Hematopoietic multipotent progenitor cell (in vitro differentiated cells): ENCODE measurements around the gene GSK3A. TPM values are rescaled to one million over a fixed set of nuclear protein-coding genes. Genes with fewer than 3 reads are reported as not detected.
"Not testable (repeated sequence)": the region's sequence is repeated elsewhere in the genome, so short reads cannot be mapped to it uniquely, and the experiment has no call there.

Experiments
- DNase-seq, 3 donors: peaks; one replicate each; pipeline ENCODE4 v3.0.0-alpha.2; 2011 to 2015; ENCODE audit warnings: low read depth in 2 of 3, low spot score in 2 of 3
- total RNA-seq: library from RNA; depleted of rRNA; stranded (reverse); fragments of >200 nt; gene quantifications from one replicate; pipeline ENCODE4 v1.2.3, GENCODE V29; 2012

Gene GSK3A
- total RNA-seq, 1 donor, result 24.5 TPM

DNA sequence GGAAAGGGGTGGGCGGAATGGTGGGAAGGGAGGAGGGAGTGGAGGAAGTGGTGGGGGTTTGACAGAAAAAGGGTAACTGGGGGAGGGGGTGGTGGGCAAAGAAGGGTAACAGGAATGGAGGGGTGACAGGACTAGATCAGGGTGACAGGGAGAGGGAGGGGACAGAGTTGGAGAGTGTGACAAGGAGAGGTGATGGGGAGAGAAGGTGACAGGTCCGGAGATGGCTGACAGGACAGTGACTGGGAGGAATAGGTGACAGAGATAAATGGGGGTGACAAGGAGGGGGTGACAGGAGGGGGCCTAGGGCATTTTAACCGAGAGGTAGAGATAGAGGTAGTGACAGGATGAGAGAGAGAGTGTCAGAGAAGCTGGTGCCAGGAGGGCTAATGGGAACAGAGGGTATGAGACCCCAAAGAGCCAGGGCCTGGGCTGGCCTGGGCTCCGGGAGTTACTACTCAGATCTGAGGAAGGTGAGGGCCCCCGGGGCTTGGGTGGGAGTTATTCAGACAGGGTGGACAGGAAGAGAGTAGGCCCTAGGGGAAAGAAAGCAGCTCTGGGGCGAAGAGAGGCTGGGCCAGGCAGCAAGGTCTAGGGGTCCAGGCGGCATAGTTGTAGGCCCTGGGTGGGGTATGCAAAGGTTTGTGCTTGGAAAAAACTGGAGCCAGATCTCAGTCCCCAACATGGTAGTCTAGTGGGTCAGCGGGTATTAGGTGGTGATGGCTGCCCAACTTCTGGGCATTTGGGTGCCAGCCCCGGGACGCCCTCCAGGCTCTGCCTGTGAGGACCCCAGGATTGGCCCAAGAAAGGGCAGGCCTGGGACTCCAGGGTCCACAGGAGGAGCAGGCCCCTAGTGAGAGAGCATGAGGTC is 27.3 kb upstream of the GSK3A start:
- DNase-seq, result no peak

DNA sequence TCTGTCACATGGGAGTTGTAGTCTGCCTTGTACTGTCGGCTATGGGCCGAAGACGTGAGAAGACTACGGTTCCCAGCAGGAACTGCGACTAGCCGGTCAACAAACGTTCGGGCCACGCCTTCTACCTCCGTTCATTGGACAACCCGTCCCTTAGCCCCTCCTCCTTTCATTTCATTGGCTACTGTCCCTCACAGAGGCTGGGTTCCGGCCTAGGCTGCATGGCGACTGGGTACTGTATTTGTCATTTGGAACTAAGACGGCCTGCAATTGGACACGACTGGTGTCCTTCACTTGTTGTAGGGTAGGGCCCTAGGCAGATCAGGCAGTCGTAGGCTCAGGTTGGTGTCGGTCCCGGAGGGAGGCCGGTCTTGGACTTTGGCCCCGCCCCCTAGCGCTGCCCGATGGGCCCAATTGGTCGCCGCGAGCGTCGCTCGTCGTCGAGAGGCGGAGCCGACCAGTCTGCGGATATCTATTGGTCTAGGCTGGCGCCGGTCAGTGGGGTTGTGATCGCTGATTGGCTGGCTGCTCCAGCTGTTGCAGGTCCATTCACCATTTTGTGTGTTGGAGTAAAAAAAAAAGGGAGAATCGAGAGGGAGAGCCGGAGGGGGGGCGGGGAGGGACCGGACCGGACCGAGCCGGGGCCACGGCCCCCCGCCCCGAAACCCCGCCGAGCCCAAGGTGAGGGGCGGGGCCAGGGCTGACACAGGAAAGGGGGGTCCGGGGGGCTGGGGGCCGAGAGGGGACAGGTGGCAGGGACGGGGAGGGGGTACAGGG is 26.5 kb upstream of the GSK3A start, which contains the start of gene CIC:
CIC (plus strand) TSS at position 549 of the 774 bp plus-strand sequence. CDS start 2,532 bp downstream, outside the sequence.
- peak; percentile 99 to 100 (median 100) for DNase-seq

DNA sequence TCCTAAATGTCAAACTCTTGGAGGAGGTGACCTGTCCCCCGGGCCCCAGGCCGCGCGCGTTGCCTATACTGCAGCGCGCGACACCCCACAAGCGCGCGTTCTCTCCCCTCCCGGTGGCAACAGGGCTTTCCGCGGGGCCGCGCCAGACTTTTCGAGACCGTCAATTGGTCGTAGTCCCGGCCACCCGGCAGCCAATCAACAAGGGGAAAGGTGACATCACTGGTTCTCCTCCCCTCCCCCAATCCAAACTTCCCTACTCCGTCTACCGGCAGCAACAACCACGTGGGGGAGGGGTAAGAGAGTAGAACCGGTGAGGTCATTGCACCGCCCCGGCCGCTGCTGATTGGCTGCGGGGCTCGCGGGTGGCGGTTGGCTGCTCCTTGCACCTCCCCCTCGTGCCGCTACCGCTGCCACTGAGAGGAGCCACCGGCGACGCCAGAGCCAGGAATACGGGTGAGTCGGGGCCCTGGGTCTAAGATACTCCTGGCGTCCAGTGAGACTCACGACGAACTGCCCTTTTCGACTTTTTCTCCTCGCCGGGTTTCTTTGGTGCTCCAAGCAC is 25.8 kb upstream of the GSK3A start:
- DNase-seq, result peak; percentile 98 to 100 (median 99)

DNA sequence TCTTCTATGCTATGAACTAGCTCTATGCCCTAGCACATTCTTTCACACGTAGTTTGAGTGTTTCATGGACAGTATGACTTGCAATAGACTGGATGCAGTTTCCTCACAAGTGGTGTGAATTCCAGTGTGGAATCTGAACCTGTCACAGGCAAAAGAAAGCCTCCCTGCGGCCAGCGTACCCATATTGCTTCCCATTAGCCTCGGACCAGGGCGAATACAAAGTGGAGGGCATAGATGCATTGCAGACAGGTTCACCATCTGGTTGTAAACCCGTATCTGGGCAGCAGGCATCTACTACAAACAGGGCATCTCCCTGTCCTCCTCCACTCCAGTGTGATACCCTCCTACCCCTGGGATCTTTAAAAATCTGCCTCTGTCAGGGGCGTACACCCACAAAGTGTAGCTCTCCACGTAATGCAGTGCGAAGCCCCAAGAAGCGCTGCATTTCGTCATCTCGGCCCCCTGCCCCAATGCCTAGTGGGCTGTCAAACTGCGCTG is 25.3 kb upstream of the GSK3A start:
- DNase-seq, result no peak

DNA sequence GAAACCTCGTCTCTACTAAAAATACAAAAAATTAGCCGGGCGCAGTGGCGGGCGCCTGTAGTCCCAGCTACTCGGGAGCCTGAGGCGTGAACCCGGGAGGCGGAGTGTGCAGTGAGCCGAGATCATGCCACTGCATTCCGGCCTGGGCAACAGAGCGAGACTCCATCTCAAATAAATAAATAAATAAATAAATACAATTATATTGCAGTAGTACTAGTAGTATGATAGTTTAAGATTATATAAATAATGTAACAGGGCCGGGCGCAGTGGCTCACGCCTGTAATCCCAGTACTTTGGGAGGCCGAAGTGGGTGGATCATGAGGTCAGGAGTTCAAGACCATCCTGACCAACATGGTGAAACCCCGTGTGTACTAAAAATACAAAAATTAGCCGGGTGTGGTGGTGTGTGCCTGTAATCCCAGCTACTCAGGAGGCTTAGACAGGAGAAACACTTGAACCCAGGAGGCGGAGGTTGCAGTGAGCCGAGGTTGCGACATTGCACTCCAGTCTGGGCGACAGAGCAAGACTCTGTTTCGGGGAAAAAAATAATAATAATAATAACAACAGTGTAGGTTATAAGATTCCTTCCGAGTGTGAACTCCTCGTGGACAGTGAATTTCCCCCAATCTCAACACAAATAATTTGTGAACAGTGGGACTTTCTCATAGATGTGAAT is 24.7 kb upstream of the GSK3A start:
- DNase-seq, result not testable (repeated sequence)

DNA sequence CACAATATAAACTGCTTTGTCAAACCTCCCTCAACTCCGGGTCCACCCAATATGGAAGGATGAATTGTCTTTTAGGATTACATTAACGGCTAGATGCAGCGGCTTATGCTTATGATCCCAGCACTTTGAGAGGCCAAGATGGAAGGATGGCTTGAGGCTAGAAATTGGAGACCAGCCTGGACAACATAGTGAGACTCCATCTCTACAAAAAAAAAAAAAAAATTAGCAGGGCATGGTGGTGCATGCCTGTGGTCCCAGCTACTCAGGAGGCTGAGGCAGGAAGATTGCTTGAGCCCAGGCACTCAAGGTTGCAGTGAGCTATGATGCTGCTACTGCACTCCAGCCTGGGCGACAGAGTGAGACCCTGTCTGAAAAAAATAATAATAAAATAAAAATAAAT is 23.7 kb upstream of the GSK3A start:
- DNase-seq, result not testable (repeated sequence)

DNA sequence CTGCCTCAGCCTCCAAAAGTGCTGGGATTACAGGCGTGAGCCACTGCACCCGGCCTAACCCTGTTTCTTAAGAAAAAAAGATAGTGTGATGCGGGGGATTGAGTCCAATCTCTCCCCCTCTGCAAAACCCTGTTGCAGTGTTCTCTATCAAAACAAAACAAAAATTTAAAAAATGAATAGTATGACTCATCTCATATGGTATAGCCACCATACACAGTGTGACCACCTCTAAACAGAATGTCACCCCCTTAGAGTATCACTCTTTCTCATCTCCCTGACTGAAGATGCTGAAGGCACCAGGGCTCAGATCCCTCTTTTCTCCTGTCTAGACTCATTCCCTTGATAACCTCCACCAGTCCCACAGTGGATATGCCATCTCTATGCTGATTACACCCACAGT is 19.4 kb upstream of the GSK3A start:
- DNase-seq, result no peak

DNA sequence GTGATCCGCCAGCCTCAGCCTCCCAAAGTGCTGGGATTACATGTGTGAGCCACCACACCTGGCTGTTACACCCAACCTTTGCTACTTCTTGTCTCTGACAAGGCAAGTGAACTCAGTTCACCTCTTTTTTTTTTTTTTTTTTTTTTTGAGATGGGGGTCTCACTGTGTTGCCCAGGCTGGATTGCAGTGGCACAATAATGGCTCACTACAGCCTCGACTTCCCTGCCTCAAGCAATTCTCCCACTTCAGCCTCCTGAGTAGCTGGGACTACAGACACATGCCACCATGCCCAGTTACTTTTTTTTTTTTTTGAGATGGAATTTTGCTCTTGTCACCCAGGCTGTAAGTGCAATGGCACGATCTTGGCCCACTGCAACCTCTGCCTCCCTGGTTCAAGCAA is 15.4 kb upstream of the GSK3A start:
- DNase-seq, result not testable (repeated sequence)

DNA sequence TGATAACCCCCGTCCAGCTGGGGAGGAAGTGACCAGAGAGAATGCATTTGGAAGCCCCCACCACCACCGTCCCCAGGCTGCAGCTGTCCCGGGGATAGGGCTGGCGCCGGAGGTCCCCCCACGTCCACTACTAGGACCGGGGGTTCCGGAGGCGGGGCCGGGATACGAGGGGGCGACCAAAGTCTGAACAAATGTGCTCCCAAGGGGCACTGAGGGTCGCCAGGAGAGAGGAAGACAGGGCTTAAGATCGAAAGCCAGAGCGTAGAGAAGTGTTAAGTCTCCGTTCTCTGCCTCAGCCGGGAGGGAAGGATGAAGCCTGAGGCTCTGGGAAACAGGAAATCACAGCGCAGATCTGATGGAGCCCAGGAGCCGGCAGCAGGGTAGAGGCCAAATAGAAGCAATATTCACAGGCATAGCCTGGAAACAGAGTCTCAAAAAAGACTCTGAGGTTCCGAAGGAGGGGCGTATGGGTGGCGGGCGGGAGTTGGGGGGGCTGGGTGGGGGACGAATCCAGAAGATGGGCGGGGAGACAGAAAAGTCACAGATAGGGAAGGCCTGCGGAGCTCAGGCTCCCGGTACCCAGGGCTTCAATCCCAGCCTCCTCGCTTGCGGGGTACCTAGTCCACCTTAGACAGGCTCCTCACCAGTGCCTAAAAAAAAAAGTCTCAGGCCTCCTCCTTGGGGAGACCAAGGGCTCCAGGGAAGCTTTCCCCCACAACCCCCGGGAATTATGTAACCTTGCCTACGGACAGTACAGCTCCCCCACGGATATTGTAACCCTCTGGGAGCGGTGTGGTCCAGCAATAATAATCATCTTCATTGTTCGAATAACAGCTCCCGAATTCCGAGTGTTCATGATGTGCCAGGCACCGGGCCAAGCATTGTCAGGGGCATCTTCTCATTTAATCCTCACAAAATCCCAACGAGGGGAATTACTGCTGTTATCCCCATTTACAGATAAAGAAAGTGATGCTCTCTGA is 13.7 kb upstream of the GSK3A start:
- DNase-seq, result no peak

DNA sequence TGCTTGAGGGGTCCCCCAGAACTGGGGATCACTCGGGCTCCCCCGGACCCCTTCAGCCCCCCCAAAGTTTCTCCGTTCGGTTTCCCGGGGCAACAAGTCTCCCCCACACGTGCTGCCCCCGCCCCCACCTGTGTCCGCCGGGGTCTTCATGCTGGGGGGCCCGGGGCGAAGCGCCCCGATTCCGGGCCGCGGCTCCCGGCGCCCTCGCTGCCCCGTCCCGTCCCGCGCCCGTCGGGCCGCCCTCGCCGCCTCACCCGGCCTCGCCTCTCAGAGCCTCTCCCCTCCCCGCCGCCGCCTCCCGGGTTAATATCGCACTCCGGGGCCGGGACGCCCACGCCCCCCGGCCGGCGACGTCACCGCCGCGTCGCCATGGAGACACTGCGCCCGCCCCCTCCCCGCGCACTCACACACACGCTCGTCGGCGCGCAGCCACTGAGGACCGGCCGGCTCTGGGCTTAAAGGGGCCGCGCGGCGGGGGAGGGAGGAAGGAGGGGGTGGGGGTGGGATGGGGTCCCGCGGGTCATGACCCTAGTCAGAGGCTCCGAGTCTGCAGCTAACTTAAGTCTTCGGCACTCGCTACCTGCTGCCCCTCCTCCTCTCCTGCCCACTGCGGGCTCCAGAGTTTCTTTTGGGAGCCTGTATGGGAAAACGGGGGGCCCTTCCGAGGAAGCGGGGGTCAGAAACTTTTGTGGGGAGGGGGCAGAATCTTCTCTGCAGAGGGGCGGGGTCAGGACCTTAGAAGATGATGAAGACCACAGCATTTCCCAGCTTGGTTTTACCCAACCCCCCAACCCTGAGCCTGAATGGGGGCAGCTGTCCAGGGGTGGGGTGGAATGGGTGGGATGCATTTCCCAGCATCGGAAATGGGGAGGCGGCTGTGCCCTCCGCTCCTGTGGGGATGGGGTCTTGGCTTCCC is 12.7 kb upstream of the GSK3A start, which contains the start of gene ERF:
ERF (minus strand) TSS at position 279 of the 916 bp plus-strand sequence; CDS start at position 150, 129 bp downstream.
- DNase-seq, result peak; percentile 92 to 96 (median 95)

DNA sequence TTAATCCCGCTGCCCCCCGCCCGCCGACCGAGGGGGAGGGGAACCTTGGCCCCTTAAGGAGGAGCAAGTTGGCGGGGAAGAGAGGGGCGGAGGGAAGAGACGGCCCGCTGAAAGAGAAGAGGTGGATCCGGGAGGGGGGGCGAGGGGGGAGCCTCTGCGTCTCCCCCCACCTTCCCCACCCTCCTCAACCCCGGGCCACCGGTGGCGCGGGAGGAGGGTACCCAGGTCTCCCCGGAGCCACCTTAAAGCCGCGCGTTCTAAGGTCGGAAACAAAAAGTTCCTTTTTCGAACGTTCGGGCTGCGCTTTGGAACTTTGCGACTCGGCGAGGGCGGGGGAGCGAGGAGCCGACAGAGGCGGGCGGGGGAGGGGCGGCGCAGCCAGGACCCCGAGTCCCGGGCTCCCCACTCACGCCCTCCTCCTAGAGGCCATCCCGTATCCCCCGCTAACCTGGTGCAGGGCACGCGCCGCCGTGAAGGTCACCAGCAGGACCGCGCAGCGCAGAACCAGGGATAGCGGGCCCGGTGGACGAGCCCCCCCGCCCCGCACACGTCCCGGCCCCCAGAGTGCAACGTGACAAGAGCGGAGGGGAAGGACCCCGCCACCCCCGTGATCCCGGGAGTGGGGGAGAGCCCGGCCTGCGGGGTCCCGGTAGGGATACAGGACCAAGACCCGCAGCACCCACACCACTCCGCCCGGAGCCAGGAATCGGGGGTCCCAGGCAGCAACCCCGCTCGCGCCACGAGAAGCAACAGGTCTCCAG is 11.9 kb upstream of the GSK3A start:
- peak in 2 of 3 donors; percentile 80 to 90 for DNase-seq

DNA sequence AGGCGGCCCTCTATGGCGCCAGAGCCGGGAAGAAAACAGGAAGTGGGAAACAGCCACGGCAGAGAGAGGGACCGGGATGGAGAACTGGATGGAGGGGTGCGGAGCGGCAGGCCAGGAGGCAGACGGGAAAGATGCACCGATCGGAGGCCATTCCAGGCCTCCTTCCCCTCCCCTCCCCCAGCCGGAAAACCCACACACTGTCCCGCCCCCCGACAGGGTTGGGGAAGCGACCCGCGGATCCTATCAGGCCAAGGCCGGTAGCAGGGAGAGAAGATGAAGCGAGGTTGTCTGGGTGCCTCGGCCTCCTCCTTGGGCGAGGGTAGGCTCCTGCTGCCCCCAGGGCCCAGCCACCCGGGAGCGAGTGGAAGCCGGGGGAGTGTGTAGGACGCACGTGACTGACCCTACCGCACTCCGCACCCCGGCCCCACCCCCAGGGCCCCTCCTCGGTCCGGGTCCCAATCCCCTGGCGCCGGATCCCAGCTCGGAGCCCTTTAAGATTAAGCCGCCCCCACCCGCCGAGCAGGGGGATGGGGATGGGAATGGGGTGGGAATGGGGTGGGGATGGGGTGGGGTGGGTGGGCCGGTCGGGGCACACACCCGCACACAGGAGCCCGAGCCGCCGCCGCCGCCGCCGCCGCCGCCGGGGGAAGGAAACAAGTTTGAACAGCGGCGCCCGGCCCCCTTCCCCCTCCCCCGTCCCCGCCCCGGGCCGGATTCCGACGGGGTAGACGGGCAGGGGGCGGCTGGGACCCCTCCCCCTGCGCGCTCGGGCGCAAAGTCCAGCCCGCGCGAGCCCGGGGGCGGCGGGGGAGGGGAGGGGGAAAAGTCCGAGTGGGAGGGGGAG is 11.1 kb upstream of the GSK3A start:
- DNase-seq, result peak in 1 of 3 donors; percentile 68

DNA sequence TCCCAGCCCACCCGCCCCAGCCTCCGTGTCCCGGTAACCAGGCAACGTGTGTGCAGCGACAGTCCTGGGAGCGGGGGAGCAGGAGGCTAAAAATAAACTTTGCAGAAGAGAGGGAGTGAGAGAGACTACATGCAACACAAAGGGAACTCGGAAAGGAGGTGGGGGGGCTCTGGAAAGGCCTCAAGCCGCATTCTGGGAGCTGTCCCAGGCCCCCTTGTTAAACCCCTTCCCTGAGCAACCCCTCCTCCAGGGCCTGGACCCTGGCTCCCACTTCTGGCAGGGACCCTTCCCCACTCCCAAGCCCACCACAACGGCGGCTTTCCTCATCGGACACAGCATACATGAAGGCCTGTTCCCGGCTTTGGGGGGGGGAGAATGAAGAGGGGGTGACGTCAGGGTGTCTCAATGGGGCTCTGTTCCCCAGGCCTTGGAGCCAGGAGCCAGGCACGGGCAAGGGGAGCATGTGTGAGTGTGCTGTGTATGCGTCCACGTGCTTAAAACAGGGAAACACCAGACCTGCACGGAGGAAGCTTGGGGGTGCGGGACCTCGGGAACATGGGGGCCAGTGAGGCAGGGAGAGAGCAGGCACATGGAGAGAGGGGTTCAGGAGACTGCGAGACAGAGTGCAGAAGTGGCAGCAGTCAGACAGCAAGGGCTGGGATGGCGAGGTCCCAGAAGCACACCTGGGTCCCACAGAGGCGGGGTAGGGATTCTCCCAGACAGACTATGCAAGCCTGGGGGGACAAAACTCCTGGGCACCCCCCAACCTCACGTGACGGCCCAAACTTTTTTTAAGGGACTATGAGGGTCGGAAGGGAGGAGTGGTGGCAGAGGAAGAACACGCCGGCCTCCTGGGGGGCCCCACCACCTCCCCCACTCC is 10.2 kb upstream of the GSK3A start:
- DNase-seq, result no peak

DNA sequence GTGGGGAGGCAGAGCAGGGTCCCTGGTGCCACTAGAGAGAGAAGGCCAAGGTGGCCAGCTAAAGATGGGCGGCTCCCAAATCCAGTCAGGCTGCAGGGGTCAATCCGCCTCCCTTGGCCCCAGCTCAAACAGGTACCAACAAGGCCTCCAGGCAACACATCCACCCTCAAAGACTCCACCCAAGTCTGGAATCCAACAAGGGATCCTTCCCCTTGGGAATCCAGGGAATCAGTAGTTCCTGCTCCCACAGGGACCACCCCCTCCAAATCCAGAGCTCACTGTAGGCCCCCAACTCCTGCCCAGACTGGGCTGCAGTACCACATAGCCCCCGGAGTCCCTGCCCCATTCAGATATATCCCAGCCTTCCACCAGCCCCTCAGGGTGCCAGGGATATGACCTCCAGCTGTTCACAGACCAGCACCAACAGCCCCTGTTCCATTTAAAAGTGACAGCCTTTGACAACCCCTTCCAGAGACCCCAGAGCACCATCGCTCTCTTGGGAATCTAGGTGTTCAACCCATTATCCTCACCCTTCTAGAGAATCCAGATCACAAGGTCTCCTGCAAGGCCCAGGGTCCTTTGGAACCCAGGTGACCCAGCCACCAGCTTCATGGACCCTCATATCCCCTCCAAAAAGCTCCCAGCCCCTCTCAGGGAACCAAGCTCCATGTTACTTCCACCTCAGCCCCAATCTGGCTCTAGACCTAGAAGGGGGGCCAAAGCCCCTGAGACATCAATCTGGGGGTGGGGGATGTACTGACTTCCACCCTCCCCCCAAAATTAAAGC is 9.4 kb upstream of the GSK3A start:
- no peak for DNase-seq
